DND-41 (cell line): ENCODE measurements around the gene AIF1.

Source experiments
- EZH2 ChIP-seq: IDR thresholded peaks from 3 replicates; pipeline ENCODE4 v1.6.1; 2012; ENCODE audit warnings: borderline replicate concordance, low read depth, mild to moderate bottlenecking, moderate library complexity, low read length, inconsistent platforms; ENCODE audit not compliant: severe bottlenecking
- TF ChIP-seq, protein P1 (sequence below): IDR thresholded peaks from 2 replicates; pipeline ENCODE4 v1.5.1; 2012; ENCODE audit warnings: borderline replicate concordance, low read length, moderate library complexity, mild to moderate bottlenecking; ENCODE audit not compliant: poor library complexity, severe bottlenecking; ENCODE audit errors: extremely low read depth

GRCh38 chr6:31586008-31586407 lies 29.0 kb upstream of the AIF1 start, which contains the start of gene LST1:
- TF ChIP-seq, protein P1, sequence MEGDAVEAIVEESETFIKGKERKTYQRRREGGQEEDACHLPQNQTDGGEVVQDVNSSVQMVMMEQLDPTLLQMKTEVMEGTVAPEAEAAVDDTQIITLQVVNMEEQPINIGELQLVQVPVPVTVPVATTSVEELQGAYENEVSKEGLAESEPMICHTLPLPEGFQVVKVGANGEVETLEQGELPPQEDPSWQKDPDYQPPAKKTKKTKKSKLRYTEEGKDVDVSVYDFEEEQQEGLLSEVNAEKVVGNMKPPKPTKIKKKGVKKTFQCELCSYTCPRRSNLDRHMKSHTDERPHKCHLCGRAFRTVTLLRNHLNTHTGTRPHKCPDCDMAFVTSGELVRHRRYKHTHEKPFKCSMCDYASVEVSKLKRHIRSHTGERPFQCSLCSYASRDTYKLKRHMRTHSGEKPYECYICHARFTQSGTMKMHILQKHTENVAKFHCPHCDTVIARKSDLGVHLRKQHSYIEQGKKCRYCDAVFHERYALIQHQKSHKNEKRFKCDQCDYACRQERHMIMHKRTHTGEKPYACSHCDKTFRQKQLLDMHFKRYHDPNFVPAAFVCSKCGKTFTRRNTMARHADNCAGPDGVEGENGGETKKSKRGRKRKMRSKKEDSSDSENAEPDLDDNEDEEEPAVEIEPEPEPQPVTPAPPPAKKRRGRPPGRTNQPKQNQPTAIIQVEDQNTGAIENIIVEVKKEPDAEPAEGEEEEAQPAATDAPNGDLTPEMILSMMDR, result no peak
- no peak for TF ChIP-seq EZH2
